T-cell (primary cell): ENCODE data around the gene NDRG4. TPM values are rescaled to one million over a fixed set of nuclear protein-coding genes. Genes with fewer than 3 reads are reported as not detected.

Source experiments
- ATAC-seq, 4 experiments: fragments of 200-7000 bp in 3 of 4; fragments of 150-1000 bp in 1 of 4; cut with Tn5 transposase; replicated peaks in 1 of 4; 1 replicate in 3 of 4; 2 replicates in 1 of 4; pipeline ENCODE4 v1.10.0; 2021; ENCODE audit warnings: moderate library complexity in 3 of 4, mild to moderate bottlenecking in 2 of 4, moderate number of reproducible peaks in 1 of 4
- CTCF ChIA-PET, 2 donors: fragments of 300-600 bp; sonication (Branson Sonifier 250); formaldehyde crosslinking; loops; one replicate each; lab custom pipeline; 2022; ENCODE audit warnings: antibody characterized with exemption in 2 of 2; lab: Charles Lee
- POLR2A ChIA-PET, 2 donors: fragments of 300-600 bp; sonication (Branson Sonifier 250); formaldehyde crosslinking; loops; one replicate each; lab custom pipeline; 2022; ENCODE audit warnings: antibody characterized with exemption in 2 of 2; lab: Charles Lee
- DNase-seq, 35 experiments: peaks; one replicate each; pipeline versions ENCODE4 v3.0.0 to v3.0.0-alpha.2; 2013 to 2023
- H3K27ac ChIP-seq: one replicate; pipeline ENCODE4 v1.5.1; 2013; ENCODE audit warnings: low read length
- H3K27me3 ChIP-seq, 2 experiments: replicated peaks in 1 of 2; 1 replicate in 1 of 2; 2 replicates in 1 of 2; pipeline versions ENCODE4 v1.6.1 to v1.7.0; 2013; ENCODE audit warnings: low read length in 1 of 2, mixed read lengths in 1 of 2; ENCODE audit not compliant: control insufficient read depth in 2 of 2, insufficient read depth in 2 of 2; ENCODE audit errors: extremely low read depth in 1 of 2
- H3K36me3 ChIP-seq, 2 donors: 1 replicate in 1 of 2; 2 replicates in 1 of 2; pipeline versions ENCODE4 v1.6.1 to v1.7.0; 2013; ENCODE audit warnings: low read length in 1 of 2; ENCODE audit not compliant: control insufficient read depth in 2 of 2, insufficient read depth in 1 of 2; ENCODE audit errors: extremely low read depth in 1 of 2
- H3K4me1 ChIP-seq, 2 experiments: 1 replicate in 1 of 2; 2 replicates in 1 of 2; pipeline versions ENCODE4 v1.6.1 to v1.7.0; 2013; ENCODE audit warnings: low read length in 2 of 2, mixed read lengths in 1 of 2; ENCODE audit not compliant: insufficient read depth in 2 of 2, control insufficient read depth in 1 of 2; ENCODE audit errors: extremely low read depth in 1 of 2
- H3K4me3 ChIP-seq, 2 donors: 1 replicate in 1 of 2; 2 replicates in 1 of 2; pipeline versions ENCODE4 v1.5.1 to v1.7.0; 2013; ENCODE audit warnings: mild to moderate bottlenecking in 2 of 2, low read length in 1 of 2, moderate library complexity in 1 of 2; ENCODE audit not compliant: control insufficient read depth in 1 of 2; ENCODE audit errors: extremely low read depth in 1 of 2
- H3K9me3 ChIP-seq: 2 replicates; pipeline ENCODE4 v1.7.0; 2013
- H3K27ac Mint-ChIP-seq, 2 donors: one replicate each; pipeline ENCODE4 v1.8.0; 2020 to 2021; ENCODE audit warnings: mild to moderate bottlenecking in 2 of 2, mixed read lengths in 2 of 2
- H3K27me3 Mint-ChIP-seq, 2 donors: one replicate each; pipeline ENCODE4 v1.8.0; 2021 to 2022; ENCODE audit warnings: mixed read lengths in 2 of 2
- H3K36me3 Mint-ChIP-seq: one replicate; pipeline ENCODE4 v1.8.0; 2021; ENCODE audit warnings: mixed read lengths
- H3K4me1 Mint-ChIP-seq, 3 donors: one replicate each; pipeline ENCODE4 v1.8.0; 2020 to 2022; ENCODE audit warnings: mixed read lengths in 3 of 3, mild to moderate bottlenecking in 1 of 3
- H3K4me3 Mint-ChIP-seq, 3 donors: one replicate each; pipeline ENCODE4 v1.8.0; 2020 to 2022; ENCODE audit warnings: mild to moderate bottlenecking in 3 of 3, mixed read lengths in 3 of 3, moderate library complexity in 3 of 3
- H3K9me3 Mint-ChIP-seq, 3 donors: one replicate each; pipeline ENCODE4 v1.8.0; 2020 to 2022; ENCODE audit warnings: mixed read lengths in 3 of 3
- WGBS: methylation state at CpG from one replicate; pipeline ENCODE4 v1.1.5; 2013; ENCODE audit warnings: missing lambda C conversion rate; ENCODE audit not compliant: insufficient coverage; 5-methylcytosine and 5-hydroxymethylcytosine counted together
- total RNA-seq, 35 experiments: library from RNA in 6 of 35; stranded (reverse) in 6 of 35; fragments of 120-200 nt in 1 of 35; gene quantifications; one replicate each; pipeline versions ENCODE4 v1.2.1 to v1.2.4 and lab custom pipeline; 2013 to 2026

The NDRG4 gene
- total RNA-seq, 5 donors from 2014 or later (not counting 1 experiment from before 2014, with no cell fraction given), result 0.66 to 3.6 (median 1.7) TPM

DNA sequence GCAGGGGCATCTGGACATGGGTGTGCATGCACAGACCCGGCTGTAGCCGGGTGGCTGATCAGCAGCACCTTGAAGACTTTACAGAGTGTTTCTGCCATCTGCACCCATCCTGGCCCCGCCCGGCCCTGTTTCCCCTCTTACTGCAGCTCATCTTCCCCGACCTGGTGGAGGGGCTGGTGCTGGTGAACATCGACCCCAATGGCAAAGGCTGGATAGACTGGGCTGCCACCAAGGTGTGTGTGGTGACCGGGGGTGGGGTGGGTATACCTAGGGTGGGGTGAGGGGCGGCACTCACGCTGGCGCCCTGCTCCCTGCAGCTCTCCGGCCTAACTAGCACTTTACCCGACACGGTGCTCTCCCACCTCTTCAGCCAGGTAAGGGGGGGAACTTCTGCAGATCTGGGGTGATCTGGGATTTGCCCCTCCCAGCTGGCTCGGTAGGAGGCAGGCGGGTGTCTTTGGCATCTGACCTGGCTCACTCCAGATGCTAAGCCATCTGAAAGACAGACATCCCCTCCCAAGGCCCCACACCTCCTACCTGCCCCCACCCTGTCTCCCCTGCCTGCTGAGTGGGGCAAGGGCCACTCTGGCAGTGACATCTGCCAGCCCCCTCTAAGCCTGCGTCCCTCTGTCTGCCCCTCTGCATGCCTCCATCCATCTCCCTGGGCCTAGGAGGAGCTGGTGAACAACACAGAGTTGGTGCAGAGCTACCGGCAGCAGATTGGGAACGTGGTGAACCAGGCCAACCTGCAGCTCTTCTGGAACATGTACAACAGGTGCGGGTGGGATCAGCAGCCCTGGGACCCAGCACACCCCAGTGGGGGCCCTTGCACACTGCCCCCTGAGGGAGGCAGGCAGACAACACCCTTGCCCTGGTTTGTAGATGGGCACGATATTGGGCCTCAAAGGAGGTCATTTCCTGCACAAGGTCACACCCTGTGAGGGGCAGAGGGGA lies 6.6 kb downstream of the NDRG4 start:
- WGBS, result 87% methylated on average over 11 of the region's 20 CpGs
- H3K27me3 ChIP-seq, result peaks cover 0 to 30% of the 10 kb centered on the region in 2 experiments
- Mint-ChIP-seq H3K27me3 (peaks cover 0 to 9% of the 10 kb centered on the region in 2 donors), H3K36me3 (no peaks in the 10 kb centered on the region), H3K9me3 (no peaks in the 10 kb centered on the region), H3K4me3 (no peak overlapping the region), H3K27ac (no peak overlapping the region), H3K4me1 (peaks cover 2 to 4% (median 3%) of the 10 kb centered on the region in 3 donors)
- CTCF ChIA-PET, result interaction anchor here (0.6 to 0.9 kb wide), 4 partner anchors 12 to 175 kb away, joined by 3 to 8 read pairs (median 4); no protein-coding TSS in a partner anchor
- H3K36me3 ChIP-seq, result no peaks in the 10 kb centered on the region
- POLR2A ChIA-PET, result no interaction called here
- DNase-seq (no peak), ATAC-seq (no peak)
- peaks cover 3 to 8% of the 10 kb centered on the region in 2 experiments for H3K4me1 ChIP-seq
- no peak overlapping the region for H3K4me3 ChIP-seq
- no peak overlapping the region for H3K27ac ChIP-seq
- H3K9me3 ChIP-seq, result no peaks in the 10 kb centered on the region

DNA sequence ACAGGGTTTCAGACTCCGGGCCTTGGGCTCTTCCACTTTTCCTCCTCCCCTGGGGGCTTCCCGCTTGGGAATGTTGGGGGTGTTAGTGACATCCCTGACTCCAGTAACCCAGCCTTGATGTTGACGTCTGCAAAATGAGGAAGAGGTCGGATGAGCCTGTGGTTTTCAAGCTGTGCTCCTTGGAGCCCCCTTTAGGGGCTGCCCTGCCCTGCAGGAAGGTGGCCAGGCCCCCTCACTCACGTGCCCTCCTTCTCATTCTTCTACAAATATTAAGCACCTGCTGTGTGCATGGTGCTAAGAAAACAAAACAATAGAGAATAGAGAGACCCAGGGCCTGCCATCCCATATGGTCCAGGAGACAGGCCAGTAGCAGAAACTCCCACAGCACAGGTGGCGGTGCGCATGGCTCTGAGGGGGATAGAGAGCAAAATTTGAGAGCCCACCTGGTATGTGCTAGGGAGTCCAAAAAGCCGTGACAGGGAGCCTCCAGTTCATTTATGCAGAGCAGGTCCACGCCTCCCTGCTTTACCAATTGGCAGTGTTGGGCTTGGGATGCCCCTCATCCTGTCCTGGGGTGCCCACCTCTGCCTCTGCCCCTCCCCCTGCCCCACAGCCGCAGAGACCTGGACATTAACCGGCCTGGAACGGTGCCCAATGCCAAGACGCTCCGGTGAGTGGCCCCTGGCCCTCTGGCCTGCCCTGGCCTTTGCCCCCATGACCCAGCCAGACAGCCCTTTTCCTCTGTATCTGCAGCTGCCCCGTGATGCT lies 7.4 kb downstream of the NDRG4 start:
- Histone ChIP-seq H3K4me1 (peaks cover 0 to 7% of the 10 kb centered on the region in 2 experiments), H3K27me3 (peaks cover 0 to 23% of the 10 kb centered on the region in 2 experiments), H3K9me3 (no peaks in the 10 kb centered on the region), H3K4me3 (no peak overlapping the region), H3K36me3 (no peaks in the 10 kb centered on the region), H3K27ac (no peak overlapping the region)
- Mint-ChIP-seq H3K27ac (no peak overlapping the region), H3K9me3 (no peaks in the 10 kb centered on the region), H3K36me3 (no peaks in the 10 kb centered on the region), H3K27me3 (peaks cover 0 to 6% of the 10 kb centered on the region in 2 donors), H3K4me3 (no peak overlapping the region), H3K4me1 (peaks cover 1 to 7% (median 5%) of the 10 kb centered on the region in 3 donors)
- POLR2A ChIA-PET, result no interaction called here
- CTCF ChIA-PET, result no interaction called here
- no peak for ATAC-seq
- 90% methylated on average over 4 of the region's 15 CpGs for WGBS
- DNase-seq, result no peak

DNA sequence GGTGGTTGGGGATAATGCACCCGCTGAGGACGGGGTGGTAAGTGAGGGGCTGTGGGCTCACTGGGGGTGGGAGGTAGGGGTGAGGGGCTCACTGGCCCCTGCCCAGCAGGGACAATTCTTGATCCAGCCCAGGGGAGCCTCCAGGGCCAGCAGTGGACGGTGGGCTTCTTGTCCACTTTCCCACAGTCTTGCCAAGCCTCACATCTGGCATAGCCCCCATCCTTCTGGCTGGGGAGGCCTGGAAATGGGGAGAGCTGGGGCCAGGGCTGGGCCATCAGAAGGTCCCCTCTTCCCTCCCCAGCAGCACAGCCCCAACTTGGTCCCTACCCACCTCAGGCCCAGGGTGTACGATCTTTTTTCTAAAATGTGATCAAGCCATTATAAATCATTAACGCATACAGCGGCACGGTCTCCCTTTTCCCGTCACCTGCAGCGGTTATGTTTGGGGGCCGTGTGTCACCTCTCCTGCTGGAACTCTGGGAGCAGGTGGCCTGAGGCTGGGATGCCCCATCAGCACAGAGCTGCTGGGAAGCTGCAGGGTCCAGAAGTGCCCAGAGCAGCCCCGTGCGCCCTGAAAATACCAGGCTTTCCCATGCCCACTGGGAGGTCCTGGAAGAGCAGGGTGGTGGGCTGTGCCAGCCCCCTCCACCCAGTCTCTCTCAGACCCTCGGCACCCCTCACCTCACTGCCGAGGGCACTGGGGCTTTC lies 8.2 kb downstream of the NDRG4 start:
- no peak for DNase-seq
- no peaks in the 10 kb centered on the region for H3K36me3 Mint-ChIP-seq
- H3K4me3 Mint-ChIP-seq, result no peak overlapping the region
- H3K27ac ChIP-seq, result no peak overlapping the region
- peaks cover 0 to 17% of the 10 kb centered on the region in 2 experiments for H3K27me3 ChIP-seq
- peaks cover 1 to 7% (median 5%) of the 10 kb centered on the region in 3 donors for H3K4me1 Mint-ChIP-seq
- 84% methylated on average over 11 of the region's 14 CpGs for WGBS
- no peak overlapping the region for H3K4me3 ChIP-seq
- H3K9me3 Mint-ChIP-seq, result no peaks in the 10 kb centered on the region
- peaks cover 0 to 7% of the 10 kb centered on the region in 2 experiments for H3K4me1 ChIP-seq
- ATAC-seq, result no peak
- no peaks in the 10 kb centered on the region for H3K9me3 ChIP-seq
- no peak overlapping the region for H3K27ac Mint-ChIP-seq
- ChIA-PET CTCF (interaction anchor here in 1 of 2 donors (1.7 kb wide), 1 partner anchor 248 kb away, joined by 6 read pairs; no protein-coding TSS in a partner anchor), POLR2A (no interaction called here)
- H3K27me3 Mint-ChIP-seq, result no peaks in the 10 kb centered on the region
- no peaks in the 10 kb centered on the region for H3K36me3 ChIP-seq

DNA sequence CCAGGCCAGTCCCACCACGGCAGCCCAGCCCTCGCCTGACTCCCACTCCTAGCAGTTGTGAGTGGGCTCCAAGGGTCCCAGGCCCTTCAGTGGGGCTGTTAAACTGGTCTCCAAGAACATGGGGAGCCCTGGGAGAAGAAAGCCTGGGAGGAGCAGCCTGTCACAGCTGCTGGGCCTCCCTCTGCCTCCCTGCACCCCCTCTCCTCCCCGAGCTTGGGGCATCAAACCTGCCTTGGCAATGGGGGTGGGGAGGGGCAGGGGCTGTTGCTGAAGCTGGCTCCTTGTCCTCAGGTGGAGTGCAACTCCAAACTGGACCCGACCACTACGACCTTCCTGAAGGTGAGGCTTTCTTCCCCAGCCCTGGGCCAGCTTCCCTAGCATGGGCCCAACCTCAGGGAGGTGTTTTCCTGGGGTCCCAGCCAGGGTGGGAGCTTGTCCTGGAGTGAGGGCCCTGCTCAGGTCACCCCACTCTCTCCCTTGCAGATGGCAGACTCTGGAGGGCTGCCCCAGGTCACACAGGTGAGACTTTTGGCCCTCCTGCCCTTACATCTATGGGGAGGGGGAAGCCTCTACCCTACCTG lies 8.8 kb downstream of the NDRG4 start:
- Mint-ChIP-seq H3K27me3 (no peaks in the 10 kb centered on the region), H3K4me3 (no peak overlapping the region)

DNA sequence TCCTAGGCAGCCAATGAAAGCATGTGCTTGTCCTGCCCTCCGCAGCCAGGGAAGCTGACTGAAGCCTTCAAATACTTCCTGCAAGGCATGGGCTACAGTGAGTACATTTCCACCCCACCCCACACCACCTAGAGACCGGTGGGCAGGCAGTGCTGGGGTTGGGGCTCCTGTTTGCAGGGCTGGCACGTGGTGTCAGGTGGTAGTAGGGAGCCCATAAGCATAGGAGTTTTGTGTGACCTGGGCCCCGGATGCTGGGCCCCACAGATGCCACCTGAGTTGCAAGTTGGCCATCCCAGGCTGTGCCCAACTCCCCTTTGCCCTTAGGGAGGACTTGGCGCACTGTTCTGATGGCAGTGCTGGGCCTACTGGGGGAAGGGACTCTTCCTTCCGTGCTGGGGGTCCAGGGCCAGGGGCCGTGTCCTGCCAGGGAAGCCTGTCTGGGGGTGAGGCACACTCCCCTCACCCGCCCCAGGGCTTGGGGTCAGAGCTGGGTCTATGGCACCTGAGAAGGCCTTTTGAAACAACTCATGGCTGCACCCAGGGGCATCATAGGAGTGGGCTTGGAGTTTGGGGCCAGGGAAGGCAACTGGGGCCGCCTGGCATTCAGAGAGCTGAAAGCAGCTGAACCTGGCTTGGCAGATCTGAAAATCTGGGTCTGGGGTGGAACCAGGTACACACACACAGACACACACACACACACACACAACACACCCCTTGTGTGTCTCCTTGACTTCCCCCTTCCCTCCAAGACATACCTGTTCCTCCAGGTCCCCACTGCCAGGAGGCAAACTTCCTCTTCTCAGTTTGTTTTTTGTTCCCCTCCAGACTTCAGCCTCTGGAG lies 9.5 kb downstream of the NDRG4 start:
- no peak overlapping the region for H3K4me3 Mint-ChIP-seq
- POLR2A ChIA-PET, result no interaction called here

More for the DNA sequence above, 8.8 kb downstream of the NDRG4 start:
- no peak overlapping the region for H3K27ac ChIP-seq
- H3K4me1 ChIP-seq, result peaks cover 0 to 7% of the 10 kb centered on the region in 2 experiments
- H3K36me3 ChIP-seq, result no peaks in the 10 kb centered on the region
- DNase-seq (no peak), ATAC-seq (no peak)
- no peaks in the 10 kb centered on the region for H3K9me3 ChIP-seq
- WGBS, result 49% methylated on average over 3 of the region's 5 CpGs
- ChIA-PET POLR2A (no interaction called here), CTCF (interaction anchor here (1.2 to 1.7 kb wide), 2 partner anchors 247 to 248 kb away, joined by 4 to 6 read pairs; no protein-coding TSS in a partner anchor)
- Mint-ChIP-seq H3K4me1 (peaks cover 1 to 7% (median 5%) of the 10 kb centered on the region in 3 donors), H3K9me3 (no peaks in the 10 kb centered on the region), H3K27ac (no peak overlapping the region), H3K36me3 (no peaks in the 10 kb centered on the region)
- H3K4me3 ChIP-seq, result no peak overlapping the region
- peaks cover 0 to 10% of the 10 kb centered on the region in 2 experiments for H3K27me3 ChIP-seq

More for the DNA sequence above, 9.5 kb downstream of the NDRG4 start:
- H3K9me3 ChIP-seq, result no peaks in the 10 kb centered on the region
- DNase-seq (no peak), ATAC-seq (no peak)
- H3K36me3 ChIP-seq, result no peaks in the 10 kb centered on the region
- Mint-ChIP-seq H3K27ac (no peak overlapping the region), H3K27me3 (no peaks in the 10 kb centered on the region), H3K9me3 (no peaks in the 10 kb centered on the region), H3K4me1 (peaks cover 1 to 7% (median 5%) of the 10 kb centered on the region in 3 donors), H3K36me3 (no peaks in the 10 kb centered on the region)
- 91% methylated on average over 6 of the region's 9 CpGs for WGBS
- CTCF ChIA-PET, result interaction anchor here (1.2 to 1.7 kb wide), 2 partner anchors 247 kb away, joined by 4 to 6 read pairs; no protein-coding TSS in a partner anchor
- no peak overlapping the region for H3K4me3 ChIP-seq
- H3K27me3 ChIP-seq, result peaks cover 0 to 3% of the 10 kb centered on the region in 2 experiments
- H3K27ac ChIP-seq, result no peak overlapping the region
- peaks cover 0 to 8% of the 10 kb centered on the region in 2 experiments for H3K4me1 ChIP-seq
